ENCODE data around the gene LRRFIP2. TPM values are rescaled to one million over a fixed set of nuclear protein-coding genes. Genes with fewer than 3 reads are reported as not detected.

LRRFIP2 gene
- total and polyA plus RNA-seq, 2 experiments from 2014 or later: 29.0 to 48.8 TPM

GRCh38 chr3:37030588-37030987, 143.8 kb downstream of the LRRFIP2 start:
- DNase-seq (ENCODE audit: low spot score): no peak
- H4K20me1 ChIP-seq (ENCODE audit: insufficient read depth, poor library complexity, severe bottlenecking): no peaks in the 10 kb centered on the region
- 63% methylated on average over 3 of the region's 3 CpGs for WGBS (ENCODE audit: low lambda C conversion rate, missing lambda C conversion rate)
- no peaks in the 10 kb centered on the region for H3K27me3 ChIP-seq
- H2AFZ ChIP-seq: no peak overlapping the region
- no peak overlapping the region for H3K27ac ChIP-seq
- no peaks in the 10 kb centered on the region for H3K9me3 ChIP-seq (ENCODE audit: low read depth)
- H3K36me3 ChIP-seq (replicated peaks; ENCODE audit: insufficient read depth, low read depth): no peaks in the 10 kb centered on the region
- H3K4me2 ChIP-seq: no peak overlapping the region
- H3K4me3 ChIP-seq: no peak overlapping the region
- TF ChIP-seq EZH2 (IDR thresholded peaks at IDR 0.05; ENCODE audit: borderline replicate concordance): no peak
- TF ChIP-seq CTCF (IDR thresholded peaks at IDR 0.05; ENCODE audit: poor library complexity): no peak
- no peak for TF ChIP-seq EZH2phosphoT487 (IDR thresholded peaks at IDR 0.05; ENCODE audit: low read depth, severe bottlenecking, unreplicated experiment)
- no peaks in the 10 kb centered on the region for H3K9me2 ChIP-seq (replicated peaks; ENCODE audit: insufficient read depth)
- H3K4me1 ChIP-seq (ENCODE audit: insufficient read depth): no peaks in the 10 kb centered on the region
- H3K79me2 ChIP-seq: no peaks in the 10 kb centered on the region

GRCh38 chr3:37029516-37030163, 144.7 kb downstream of the LRRFIP2 start:
- Histone ChIP-seq H3K79me2 (no peaks in the 10 kb centered on the region), H2AFZ (no peak overlapping the region), H3K36me3 (replicated peaks; ENCODE audit: insufficient read depth, low read depth) (no peaks in the 10 kb centered on the region), H3K27me3 (no peaks in the 10 kb centered on the region), H3K27ac (no peak overlapping the region), H3K9me3 (ENCODE audit: low read depth) (no peaks in the 10 kb centered on the region), H3K9me2 (replicated peaks; ENCODE audit: insufficient read depth) (no peaks in the 10 kb centered on the region), H3K4me1 (ENCODE audit: insufficient read depth) (no peaks in the 10 kb centered on the region), H3K4me3 (no peak overlapping the region), H3K4me2 (no peak overlapping the region), H4K20me1 (ENCODE audit: insufficient read depth, poor library complexity, severe bottlenecking) (no peaks in the 10 kb centered on the region)
- TF ChIP-seq EZH2phosphoT487 (IDR thresholded peaks at IDR 0.05; ENCODE audit: low read depth, severe bottlenecking, unreplicated experiment) (no peak), EZH2 (IDR thresholded peaks at IDR 0.05; ENCODE audit: borderline replicate concordance) (no peak), CTCF (IDR thresholded peaks at IDR 0.05; ENCODE audit: poor library complexity) (no peak)
- DNase-seq (ENCODE audit: low spot score): no peak

GRCh38 chr3:37029111-37029510, 145.3 kb downstream of the LRRFIP2 start:
- no peak for DNase-seq (ENCODE audit: low spot score)
- Histone ChIP-seq H3K79me2 (no peaks in the 10 kb centered on the region), H4K20me1 (ENCODE audit: insufficient read depth, poor library complexity, severe bottlenecking) (no peaks in the 10 kb centered on the region), H3K4me1 (ENCODE audit: insufficient read depth) (no peaks in the 10 kb centered on the region), H3K4me2 (no peak overlapping the region), H3K36me3 (replicated peaks; ENCODE audit: insufficient read depth, low read depth) (no peaks in the 10 kb centered on the region), H3K27ac (no peak overlapping the region), H3K9me3 (ENCODE audit: low read depth) (no peaks in the 10 kb centered on the region), H3K4me3 (no peak overlapping the region), H3K27me3 (no peaks in the 10 kb centered on the region), H2AFZ (no peak overlapping the region), H3K9me2 (replicated peaks; ENCODE audit: insufficient read depth) (no peaks in the 10 kb centered on the region)
- TF ChIP-seq EZH2 (IDR thresholded peaks at IDR 0.05; ENCODE audit: borderline replicate concordance) (no peak), CTCF (IDR thresholded peaks at IDR 0.05; ENCODE audit: poor library complexity) (no peak), EZH2phosphoT487 (IDR thresholded peaks at IDR 0.05; ENCODE audit: low read depth, severe bottlenecking, unreplicated experiment) (no peak)
- 92% methylated on average over 1 of the region's 1 CpG for WGBS (ENCODE audit: low lambda C conversion rate, missing lambda C conversion rate)
